ACC112 (cell line): ENCODE results near the gene NKX2-2.

Experiments
- H2AFZ ChIP-seq: fragments of 200-600 bp; sonication (generic); one replicate; pipeline ENCODE4 v1.6.0; 2017; ENCODE audit warnings: antibody characterized with exemption, low read length; ENCODE audit not compliant: unreplicated experiment
- H3K27ac ChIP-seq: fragments of 200-600 bp; sonication (generic); 2 replicates; pipeline ENCODE4 v1.5.1; 2014; ENCODE audit warnings: low read depth, mild to moderate bottlenecking, antibody characterized with exemption, low read length, moderate library complexity
- H3K27me3 ChIP-seq: fragments of 200-600 bp; sonication (generic); 2 replicates; pipeline ENCODE4 v1.6.1; 2014; ENCODE audit warnings: mild to moderate bottlenecking, antibody characterized with exemption, low read length, moderate library complexity, mixed read lengths; ENCODE audit not compliant: insufficient read depth
- H3K36me3 ChIP-seq: fragments of 200-600 bp; sonication (generic); 2 replicates; pipeline ENCODE4 v1.6.1; 2016; ENCODE audit warnings: mild to moderate bottlenecking, antibody characterized with exemption, low read length, moderate library complexity, mixed read lengths; ENCODE audit not compliant: insufficient read depth
- H3K4me1 ChIP-seq: fragments of 200-600 bp; sonication (generic); one replicate; pipeline ENCODE4 v1.6.1; 2016; ENCODE audit warnings: low read length, mixed read lengths; ENCODE audit not compliant: insufficient read depth, unreplicated experiment, control insufficient read depth
- H3K4me3 ChIP-seq: fragments of 200-600 bp; sonication (generic); 2 replicates; pipeline ENCODE4 v1.5.1; 2014; ENCODE audit warnings: mild to moderate bottlenecking, low read depth, low read length
- H3K79me2 ChIP-seq: fragments of 200-600 bp; sonication (generic); one replicate; pipeline ENCODE4 v1.6.0; 2016; ENCODE audit warnings: low read length; ENCODE audit not compliant: control insufficient read depth, unreplicated experiment, insufficient read depth

NKX2-2 gene

DNA sequence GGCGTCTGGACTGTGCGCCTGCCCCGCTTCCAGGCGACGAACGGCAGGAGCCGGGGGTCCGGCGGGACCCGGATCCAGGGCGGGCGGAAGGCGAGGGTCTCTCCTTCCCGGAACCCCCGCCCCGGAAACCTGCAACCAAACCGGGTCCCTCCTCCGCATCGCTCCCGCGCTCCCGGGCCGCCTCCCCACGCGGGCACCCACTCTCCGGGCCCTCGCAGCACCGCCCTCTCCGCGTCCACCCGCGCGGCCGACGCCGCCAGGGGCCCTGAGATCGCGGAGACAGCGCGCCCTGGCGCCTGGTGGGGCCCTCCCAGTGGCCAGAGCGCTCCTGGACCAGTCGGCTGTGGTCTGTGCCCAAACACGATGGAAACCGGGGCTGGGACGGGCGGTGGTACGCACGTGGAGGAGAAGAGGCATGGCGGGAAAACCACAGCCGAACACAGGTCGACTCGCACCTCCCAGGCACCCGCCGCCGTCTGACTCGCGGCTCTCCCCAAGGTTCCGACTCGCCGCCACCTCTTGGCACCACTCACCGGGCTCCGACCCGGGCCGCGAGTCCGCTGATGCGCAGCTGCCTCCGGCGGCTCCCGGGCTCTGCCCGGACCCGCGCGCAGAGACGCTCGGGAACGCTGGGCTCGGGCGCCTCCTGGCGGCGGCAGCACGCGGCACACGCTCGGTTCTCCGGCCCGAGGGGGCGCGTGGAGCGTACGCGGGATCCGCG, 7.9 kb downstream of the NKX2-2 start:
- peak overlapping the region; percentile 70 for H3K4me3 ChIP-seq
- peak overlapping the region; percentile 39 for H2AFZ ChIP-seq
- H3K36me3 ChIP-seq: no peaks in the 10 kb centered on the region
- no peaks in the 10 kb centered on the region for H3K79me2 ChIP-seq
- H3K27me3 ChIP-seq: peaks cover 76% of the 10 kb centered on the region
- no peaks in the 10 kb centered on the region for H3K4me1 ChIP-seq
- H3K27ac ChIP-seq: no peak overlapping the region

DNA sequence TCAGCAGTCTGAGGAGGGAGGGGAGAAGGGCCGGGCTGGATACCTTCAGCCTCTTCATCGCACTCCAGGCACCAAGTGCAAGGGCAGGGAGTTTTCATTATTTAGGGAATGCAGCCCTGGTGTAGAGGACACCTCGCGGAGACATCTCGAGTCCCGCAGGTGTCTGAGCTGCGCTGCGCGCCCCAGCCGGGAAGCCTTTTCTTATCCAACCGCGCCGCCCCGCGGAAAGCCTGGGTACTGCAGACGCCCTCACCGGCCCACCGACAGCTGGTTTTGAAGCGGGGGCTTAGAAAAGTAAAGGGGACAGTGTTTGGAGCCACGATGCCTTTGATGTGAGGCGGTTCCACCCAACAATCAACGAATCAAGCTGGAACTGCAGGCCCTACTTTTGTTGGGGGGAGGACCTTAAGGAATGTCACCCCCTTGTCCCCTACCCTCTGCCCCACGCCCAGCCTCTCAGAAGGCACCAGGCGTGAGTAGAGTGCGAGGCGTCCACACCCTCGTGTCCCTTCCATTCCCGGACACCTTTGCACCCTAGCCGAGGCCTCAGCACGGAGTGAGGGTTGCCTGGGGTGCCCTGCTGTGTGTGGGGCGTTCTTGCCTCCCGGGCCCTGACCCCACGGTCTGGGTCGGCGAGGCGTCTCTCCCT, 8.6 kb downstream of the NKX2-2 start:
- Histone ChIP-seq H3K79me2 (no peaks in the 10 kb centered on the region), H3K36me3 (no peaks in the 10 kb centered on the region), H3K27ac (no peak overlapping the region), H3K27me3 (peaks cover 76% of the 10 kb centered on the region), H3K4me1 (no peaks in the 10 kb centered on the region), H3K4me3 (peak overlapping the region; percentile 70), H2AFZ (peak overlapping the region; percentile 39)

- H2AFZ ChIP-seq: no peak overlapping the region
- H3K4me3 ChIP-seq: no peak overlapping the region
- no peaks in the 10 kb centered on the region for H3K36me3 ChIP-seq
- no peak overlapping the region for H3K27ac ChIP-seq
- no peaks in the 10 kb centered on the region for H3K4me1 ChIP-seq
- no peaks in the 10 kb centered on the region for H3K79me2 ChIP-seq
- H3K27me3 ChIP-seq: peaks cover 72% of the 10 kb centered on the region
Measured at GRCh38 chr20:21504323-21504722, 9.5 kb downstream of the NKX2-2 start.

DNA sequence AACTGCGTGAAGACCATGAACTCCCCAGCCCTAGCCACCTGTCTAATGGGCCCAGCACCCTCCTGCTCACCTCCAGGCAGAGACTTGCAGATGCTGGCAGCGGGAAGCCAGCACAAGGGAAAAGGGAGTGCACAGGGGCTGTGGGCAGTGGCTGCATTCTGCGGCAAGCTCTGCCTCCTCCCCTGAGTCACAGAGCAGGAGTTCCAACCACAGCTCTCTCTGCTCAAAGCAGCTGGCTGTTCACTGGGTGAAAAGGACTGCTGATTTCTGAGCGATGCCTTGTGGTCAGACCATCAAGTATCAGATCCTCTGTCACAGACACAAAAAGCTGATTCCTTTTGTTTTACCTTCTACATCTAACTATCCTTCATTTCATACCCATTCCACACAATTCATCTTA, 10.5 kb downstream of the NKX2-2 start:
- Histone ChIP-seq H3K27ac (no peak overlapping the region), H3K36me3 (no peaks in the 10 kb centered on the region), H3K4me1 (no peaks in the 10 kb centered on the region), H3K4me3 (no peak overlapping the region), H3K27me3 (peaks cover 68% of the 10 kb centered on the region), H2AFZ (no peak overlapping the region), H3K79me2 (no peaks in the 10 kb centered on the region)

DNA sequence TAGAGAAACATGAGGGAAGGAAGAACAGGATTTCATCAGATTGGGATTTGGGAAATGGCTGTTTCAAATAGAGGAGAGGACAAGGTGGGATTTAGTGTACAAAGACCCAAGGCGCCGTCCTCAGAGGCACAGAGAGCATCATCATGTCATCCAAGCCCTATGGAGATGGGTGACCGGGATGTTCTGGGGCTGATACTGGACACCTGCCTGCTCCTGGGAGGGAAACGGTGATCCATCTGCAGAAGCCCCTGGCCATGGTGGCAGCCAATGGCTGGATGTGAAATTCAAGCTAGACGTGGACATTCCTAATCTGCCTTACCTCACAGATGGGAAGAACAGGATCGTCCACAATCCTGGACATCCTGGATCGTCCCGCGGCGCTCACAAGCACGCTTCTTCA, 12.7 kb downstream of the NKX2-2 start:
- peaks cover 59% of the 10 kb centered on the region for H3K27me3 ChIP-seq
- H3K27ac ChIP-seq: no peak overlapping the region
- H2AFZ ChIP-seq: no peak overlapping the region
- H3K4me3 ChIP-seq: no peak overlapping the region
- no peaks in the 10 kb centered on the region for H3K36me3 ChIP-seq
- H3K4me1 ChIP-seq: no peaks in the 10 kb centered on the region
- no peaks in the 10 kb centered on the region for H3K79me2 ChIP-seq

DNA sequence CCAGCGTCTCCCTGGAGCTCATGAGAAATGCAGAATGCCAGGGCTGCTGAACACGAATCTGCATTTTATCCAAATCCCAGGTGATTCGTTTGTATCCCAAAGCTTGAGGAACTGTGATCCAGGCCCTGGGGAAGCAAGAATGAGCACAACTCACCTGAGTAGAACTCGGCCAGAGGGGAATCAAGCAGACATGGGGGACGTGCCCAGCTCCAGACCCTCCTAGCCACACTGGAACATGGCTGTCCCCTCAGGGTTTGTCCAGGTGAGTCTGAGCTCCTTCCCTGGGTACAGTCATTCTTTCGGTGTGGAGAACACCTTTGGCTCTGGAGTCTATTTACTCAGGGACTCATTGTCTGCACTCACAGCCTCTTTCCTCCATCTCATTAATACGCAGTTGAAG, 13.3 kb downstream of the NKX2-2 start:
- H3K27me3 ChIP-seq: peaks cover 55% of the 10 kb centered on the region
- H3K4me1 ChIP-seq: no peaks in the 10 kb centered on the region
- H3K36me3 ChIP-seq: no peaks in the 10 kb centered on the region
- no peak overlapping the region for H3K27ac ChIP-seq
- no peaks in the 10 kb centered on the region for H3K79me2 ChIP-seq
- H3K4me3 ChIP-seq: no peak overlapping the region
- no peak overlapping the region for H2AFZ ChIP-seq

- Histone ChIP-seq H3K4me1 (no peaks in the 10 kb centered on the region), H3K27ac (no peak overlapping the region), H3K27me3 (peaks cover 57% of the 10 kb centered on the region), H3K36me3 (no peaks in the 10 kb centered on the region), H2AFZ (no peak overlapping the region), H3K4me3 (no peak overlapping the region), H3K79me2 (no peaks in the 10 kb centered on the region)
Measured at GRCh38 chr20:21499641-21500040, 14.2 kb downstream of the NKX2-2 start.

- Histone ChIP-seq H3K36me3 (no peaks in the 10 kb centered on the region), H3K27me3 (peaks cover 60% of the 10 kb centered on the region), H3K79me2 (no peaks in the 10 kb centered on the region), H3K27ac (no peak overlapping the region), H2AFZ (no peak overlapping the region), H3K4me3 (no peak overlapping the region), H3K4me1 (no peaks in the 10 kb centered on the region)
Measured at GRCh38 chr20:21498635-21499034, 15.2 kb downstream of the NKX2-2 start.

DNA sequence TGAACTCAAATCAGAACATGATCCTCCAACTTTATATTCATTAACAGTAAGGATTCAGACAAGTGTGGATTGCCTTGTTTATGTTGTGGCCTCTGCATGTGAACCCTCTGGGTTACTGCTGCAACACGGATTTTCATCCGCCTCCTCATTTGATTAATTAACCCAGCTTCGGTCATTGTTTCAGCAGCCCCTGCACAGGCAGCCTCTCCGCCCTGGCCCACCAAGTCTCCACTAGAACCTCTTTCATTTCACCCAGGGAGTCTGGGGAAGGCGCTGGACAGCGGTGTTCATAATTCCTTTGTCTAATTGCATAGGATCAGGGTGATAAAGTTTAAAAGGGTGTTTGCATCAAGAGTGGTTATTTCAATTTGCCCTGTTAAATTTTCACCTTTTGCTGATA, 15.7 kb downstream of the NKX2-2 start:
- H3K4me3 ChIP-seq: no peak overlapping the region
- H3K27ac ChIP-seq: no peak overlapping the region
- no peaks in the 10 kb centered on the region for H3K79me2 ChIP-seq
- peaks cover 60% of the 10 kb centered on the region for H3K27me3 ChIP-seq
- no peaks in the 10 kb centered on the region for H3K4me1 ChIP-seq
- no peaks in the 10 kb centered on the region for H3K36me3 ChIP-seq
- no peak overlapping the region for H2AFZ ChIP-seq

GRCh38 chr20:21496452-21496851, 17.4 kb downstream of the NKX2-2 start:
- no peak overlapping the region for H3K4me3 ChIP-seq
- H3K79me2 ChIP-seq: no peaks in the 10 kb centered on the region
- no peak overlapping the region for H2AFZ ChIP-seq
- no peaks in the 10 kb centered on the region for H3K36me3 ChIP-seq
- H3K27me3 ChIP-seq: peaks cover 77% of the 10 kb centered on the region
- H3K27ac ChIP-seq: no peak overlapping the region
- H3K4me1 ChIP-seq: no peaks in the 10 kb centered on the region

- Histone ChIP-seq H2AFZ (no peak overlapping the region), H3K36me3 (no peaks in the 10 kb centered on the region), H3K4me3 (no peak overlapping the region), H3K27ac (no peak overlapping the region), H3K27me3 (peaks cover 84% of the 10 kb centered on the region), H3K4me1 (no peaks in the 10 kb centered on the region), H3K79me2 (no peaks in the 10 kb centered on the region)
Measured at GRCh38 chr20:21493049-21493448, 20.8 kb downstream of the NKX2-2 start.
